OCI-LY7 (cell line): ENCODE data around the gene KDM5C.

ENCODE experiments used
- CTCF ChIP-seq: fragments of 200-600 bp; sonication (generic); conservative IDR thresholded peaks from 2 replicates; pipeline ENCODE4 v1.5.1; 2014; ENCODE audit warnings: mild to moderate bottlenecking, antibody characterized with exemption, low read length, moderate library complexity, mixed read lengths
- EZH2phosphoT487 ChIP-seq: fragments of 200-600 bp; sonication (generic); IDR thresholded peaks from 2 replicates; pipeline ENCODE4 v1.6.1; 2018; ENCODE audit warnings: low read depth, borderline replicate concordance, mild to moderate bottlenecking, mixed run types, antibody characterized with exemption, low read length, moderate library complexity, mixed read lengths

- TF ChIP-seq CTCF, result no peak
- no peak for TF ChIP-seq EZH2phosphoT487
Observed at GRCh38 chrX:53227224-53227765, 2.3 kb upstream of the KDM5C start.
